Vagina (tissue), 2 donors: ENCODE results near the gene PRDX6.

ENCODE experiments used
- POLR2A ChIP-seq, 2 donors: fragments of 450-650 bp; IDR thresholded peaks; one replicate each; pipeline ENCODE4 v1.6.1; 2017; ENCODE audit warnings: antibody characterized with exemption in 2 of 2, mild to moderate bottlenecking in 2 of 2, moderate library complexity in 2 of 2
- POLR2AphosphoS5 ChIP-seq, 2 donors: sonication (generic); formaldehyde crosslinking; IDR thresholded peaks; one replicate each; pipeline ENCODE4 v1.9.0; 2017; ENCODE audit warnings: antibody characterized with exemption in 2 of 2, mild to moderate bottlenecking in 2 of 2, low read depth in 1 of 2; ENCODE audit not compliant: insufficient read depth in 1 of 2
- TF ChIP-seq, protein P1 (sequence below), 3 experiments: fragments of 450-650 bp in 2 of 3; fragments of 200-600 bp in 1 of 3; sonication (generic) in 1 of 3; IDR thresholded peaks; one replicate each; pipeline ENCODE4 v1.5.1; 2017 to 2019; ENCODE audit warnings: antibody characterized with exemption in 3 of 3, mild to moderate bottlenecking in 2 of 3, moderate library complexity in 2 of 3

DNA sequence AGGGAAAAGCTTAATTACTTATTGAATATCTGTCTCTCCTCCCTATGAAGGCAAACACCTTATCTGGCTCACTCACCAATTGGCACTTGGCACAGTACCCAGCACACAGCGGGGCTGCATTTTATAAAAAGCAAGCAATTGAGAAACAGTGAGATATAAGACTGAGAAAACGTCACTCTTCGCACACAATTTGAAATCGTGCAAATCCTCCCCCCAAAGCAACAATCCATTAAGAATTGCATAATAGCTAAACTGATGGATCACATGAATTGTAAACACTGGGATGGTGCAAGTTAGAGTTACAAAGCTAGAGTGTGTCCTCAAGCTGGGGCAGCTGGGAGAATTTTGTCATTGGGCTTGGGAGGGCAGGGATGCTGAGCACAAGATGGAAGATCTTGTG, 27.1 kb downstream of the PRDX6 start:
- TF ChIP-seq POLR2A (IDR thresholded peaks at IDR 0.05) (no peak), POLR2AphosphoS5 (IDR thresholded peaks at IDR 0.05; ENCODE audit: insufficient read depth in 1 of 2, low read depth in 1 of 2) (no peak)
- TF ChIP-seq, protein P1, sequence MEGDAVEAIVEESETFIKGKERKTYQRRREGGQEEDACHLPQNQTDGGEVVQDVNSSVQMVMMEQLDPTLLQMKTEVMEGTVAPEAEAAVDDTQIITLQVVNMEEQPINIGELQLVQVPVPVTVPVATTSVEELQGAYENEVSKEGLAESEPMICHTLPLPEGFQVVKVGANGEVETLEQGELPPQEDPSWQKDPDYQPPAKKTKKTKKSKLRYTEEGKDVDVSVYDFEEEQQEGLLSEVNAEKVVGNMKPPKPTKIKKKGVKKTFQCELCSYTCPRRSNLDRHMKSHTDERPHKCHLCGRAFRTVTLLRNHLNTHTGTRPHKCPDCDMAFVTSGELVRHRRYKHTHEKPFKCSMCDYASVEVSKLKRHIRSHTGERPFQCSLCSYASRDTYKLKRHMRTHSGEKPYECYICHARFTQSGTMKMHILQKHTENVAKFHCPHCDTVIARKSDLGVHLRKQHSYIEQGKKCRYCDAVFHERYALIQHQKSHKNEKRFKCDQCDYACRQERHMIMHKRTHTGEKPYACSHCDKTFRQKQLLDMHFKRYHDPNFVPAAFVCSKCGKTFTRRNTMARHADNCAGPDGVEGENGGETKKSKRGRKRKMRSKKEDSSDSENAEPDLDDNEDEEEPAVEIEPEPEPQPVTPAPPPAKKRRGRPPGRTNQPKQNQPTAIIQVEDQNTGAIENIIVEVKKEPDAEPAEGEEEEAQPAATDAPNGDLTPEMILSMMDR (IDR thresholded peaks at IDR 0.05), result no peak
